GM23338 (cell line): ENCODE data around the gene TNS1. TPM values are rescaled to one million over a fixed set of nuclear protein-coding genes. Genes with fewer than 3 reads are reported as not detected.

Experiments used
- ATAC-seq: fragments of 200-7000 bp; cut with Tn5 transposase; 3 replicates; pipeline ENCODE4 v1.9.1; 2020
- DNase-seq: peaks from one replicate; pipeline ENCODE4 v3.0.0-alpha.2; 2015; ENCODE audit warnings: low spot score
- H2AFZ ChIP-seq: fragments of 200-600 bp; sonication (generic); 2 replicates; pipeline ENCODE4 v1.8.0; 2016; ENCODE audit warnings: antibody characterized with exemption, mild to moderate bottlenecking, moderate library complexity
- H3F3A ChIP-seq: fragments of 200-600 bp; sonication (generic); replicated peaks from 2 replicates; pipeline ENCODE4 v1.8.0; 2017; ENCODE audit warnings: antibody characterized with exemption, mixed run types, low read depth
- H3K27ac ChIP-seq: fragments of 200-600 bp; sonication (generic); 2 replicates; pipeline ENCODE4 v1.6.1; 2016; ENCODE audit warnings: low read depth
- H3K27me3 ChIP-seq: fragments of 200-600 bp; sonication (generic); 2 replicates; pipeline ENCODE4 v1.8.0; 2016; ENCODE audit warnings: mild to moderate bottlenecking, mixed run types, moderate library complexity; ENCODE audit not compliant: insufficient read depth
- H3K36me3 ChIP-seq: fragments of 200-600 bp; sonication (generic); 2 replicates; pipeline ENCODE4 v1.8.0; 2016; ENCODE audit warnings: mild to moderate bottlenecking; ENCODE audit not compliant: insufficient read depth
- H3K4me1 ChIP-seq: fragments of 200-600 bp; sonication (generic); 2 replicates; pipeline ENCODE4 v1.8.0; 2016; ENCODE audit warnings: mild to moderate bottlenecking, moderate library complexity; ENCODE audit not compliant: insufficient read depth
- H3K4me2 ChIP-seq: fragments of 200-600 bp; sonication (generic); 2 replicates; pipeline ENCODE4 v1.7.1; 2017; ENCODE audit warnings: mixed run types
- H3K4me3 ChIP-seq: fragments of 200-600 bp; sonication (generic); 2 replicates; pipeline ENCODE4 v1.6.1; 2016; ENCODE audit warnings: mixed run types
- H3K79me2 ChIP-seq: fragments of 200-600 bp; sonication (generic); replicated peaks from 2 replicates; pipeline ENCODE4 v1.8.0; 2017; ENCODE audit warnings: mild to moderate bottlenecking; ENCODE audit not compliant: insufficient read depth
- H3K9me2 ChIP-seq: fragments of 200-600 bp; sonication (generic); 2 replicates; pipeline ENCODE4 v1.8.0; 2017; ENCODE audit not compliant: insufficient read depth
- H4K20me1 ChIP-seq: fragments of 200-600 bp; sonication (generic); replicated peaks from 2 replicates; pipeline ENCODE4 v1.8.0; 2017; ENCODE audit warnings: mild to moderate bottlenecking; ENCODE audit not compliant: insufficient read depth
- H3K27ac Mint-ChIP-seq: 2 replicates; pipeline ENCODE4 v1.8.0; 2020; ENCODE audit warnings: inconsistent platforms, mild to moderate bottlenecking, moderate library complexity, mixed read lengths
- H3K27me3 Mint-ChIP-seq: 3 replicates; pipeline ENCODE4 v1.8.0; 2022; ENCODE audit warnings: low read depth, mild to moderate bottlenecking, moderate library complexity, mixed read lengths, inconsistent platforms; ENCODE audit not compliant: insufficient read depth, poor library complexity
- H3K36me3 Mint-ChIP-seq: 3 replicates; pipeline ENCODE4 v1.8.0; 2021; ENCODE audit warnings: low read depth, mild to moderate bottlenecking, inconsistent platforms, moderate library complexity, mixed read lengths
- H3K4me1 Mint-ChIP-seq: 3 replicates; pipeline ENCODE4 v1.8.0; 2020; ENCODE audit warnings: mild to moderate bottlenecking, inconsistent platforms, mixed read lengths
- H3K4me3 Mint-ChIP-seq: 3 replicates; pipeline ENCODE4 v1.8.0; 2021; ENCODE audit warnings: moderate library complexity, mild to moderate bottlenecking, inconsistent platforms, mixed read lengths
- H3K9me3 Mint-ChIP-seq: 3 replicates; pipeline ENCODE4 v1.8.0; 2020; ENCODE audit warnings: moderate library complexity, mild to moderate bottlenecking, inconsistent platforms, mixed read lengths
- EZH2 ChIP-seq: fragments of 200-600 bp; sonication (generic); IDR thresholded peaks from one replicate; pipeline ENCODE4 v1.8.0; 2017; ENCODE audit warnings: antibody characterized with exemption, mild to moderate bottlenecking, low read depth; ENCODE audit not compliant: unreplicated experiment
- NANOG ChIP-seq: IDR thresholded peaks from 2 replicates; pipeline ENCODE4 v1.6.1; 2016; ENCODE audit warnings: antibody characterized with exemption, borderline replicate concordance
- STAT1 ChIP-seq: IDR thresholded peaks from one replicate; pipeline ENCODE4 v1.6.1; 2016; ENCODE audit warnings: antibody characterized with exemption; ENCODE audit not compliant: unreplicated experiment
- ZNF114 ChIP-seq: fragments of 250-450 bp; sonication (Bioruptor Pico); IDR thresholded peaks from 2 replicates; pipeline ENCODE4 v1.5.0; 2020; ENCODE audit warnings: mild to moderate bottlenecking, moderate library complexity
- polyA plus RNA-seq: library from polyadenylated mRNA; unstranded; fragments of >200 nt; fragmentation: Nextera tagmentation; extraction: Ambion mirVana; gene quantifications from 2 replicates; pipeline ENCODE4 v1.2.1, GENCODE V29; 2016
- total RNA-seq: library from RNA; depleted of rRNA; stranded (reverse); fragments of >200 nt; shearing (Covaris generic); gene quantifications from 2 replicates; pipeline ENCODE4 v1.2.3, GENCODE V29; 2014
- TF ChIP-seq, protein P1 (sequence below): fragments of 250-450 bp; sonication (Bioruptor Pico); IDR thresholded peaks from 2 replicates; pipeline ENCODE4 v1.5.0; 2020; ENCODE audit warnings: mild to moderate bottlenecking, moderate library complexity
- TF ChIP-seq, protein P2 (sequence below): IDR thresholded peaks from one replicate; pipeline ENCODE4 v1.6.1; 2018; ENCODE audit warnings: antibody characterized with exemption; ENCODE audit not compliant: unreplicated experiment

The TNS1 gene
- total and polyA plus RNA-seq, 2 experiments from 2014 or later = 2.0 to 7.4 TPM

DNA sequence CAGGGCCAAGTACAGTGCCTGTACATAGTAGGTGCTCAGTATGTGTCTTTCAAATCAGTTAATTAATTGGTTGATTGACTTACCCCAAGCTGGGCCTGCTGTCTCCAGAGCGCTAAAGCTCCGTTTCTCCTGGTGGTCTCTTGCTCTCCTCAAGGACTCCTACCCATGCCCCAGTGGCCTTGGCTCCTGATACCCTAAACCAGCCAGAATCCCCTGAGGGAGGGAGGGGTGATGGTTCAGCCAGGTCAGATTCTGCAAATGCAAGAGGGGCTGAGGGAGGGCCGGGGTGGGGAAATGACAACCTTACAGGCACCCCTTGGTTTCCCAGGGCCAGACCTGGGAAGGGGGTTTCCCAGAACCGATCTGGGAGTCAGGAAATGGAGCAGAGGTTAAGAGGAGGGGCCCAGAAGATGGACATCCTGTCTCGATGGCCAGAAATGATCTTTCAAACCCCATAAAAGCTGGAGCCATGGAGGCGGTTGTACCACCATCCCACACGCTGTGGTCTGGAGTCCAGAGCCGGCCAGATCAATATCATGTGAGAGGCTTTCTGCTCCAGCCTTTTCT lies 209.1 kb downstream of the TNS1 start:
- no peaks in the 10 kb centered on the region for H3K27me3 ChIP-seq
- no peak for DNase-seq
- H3K4me1 Mint-ChIP-seq = peaks cover 12% of the 10 kb centered on the region

DNA sequence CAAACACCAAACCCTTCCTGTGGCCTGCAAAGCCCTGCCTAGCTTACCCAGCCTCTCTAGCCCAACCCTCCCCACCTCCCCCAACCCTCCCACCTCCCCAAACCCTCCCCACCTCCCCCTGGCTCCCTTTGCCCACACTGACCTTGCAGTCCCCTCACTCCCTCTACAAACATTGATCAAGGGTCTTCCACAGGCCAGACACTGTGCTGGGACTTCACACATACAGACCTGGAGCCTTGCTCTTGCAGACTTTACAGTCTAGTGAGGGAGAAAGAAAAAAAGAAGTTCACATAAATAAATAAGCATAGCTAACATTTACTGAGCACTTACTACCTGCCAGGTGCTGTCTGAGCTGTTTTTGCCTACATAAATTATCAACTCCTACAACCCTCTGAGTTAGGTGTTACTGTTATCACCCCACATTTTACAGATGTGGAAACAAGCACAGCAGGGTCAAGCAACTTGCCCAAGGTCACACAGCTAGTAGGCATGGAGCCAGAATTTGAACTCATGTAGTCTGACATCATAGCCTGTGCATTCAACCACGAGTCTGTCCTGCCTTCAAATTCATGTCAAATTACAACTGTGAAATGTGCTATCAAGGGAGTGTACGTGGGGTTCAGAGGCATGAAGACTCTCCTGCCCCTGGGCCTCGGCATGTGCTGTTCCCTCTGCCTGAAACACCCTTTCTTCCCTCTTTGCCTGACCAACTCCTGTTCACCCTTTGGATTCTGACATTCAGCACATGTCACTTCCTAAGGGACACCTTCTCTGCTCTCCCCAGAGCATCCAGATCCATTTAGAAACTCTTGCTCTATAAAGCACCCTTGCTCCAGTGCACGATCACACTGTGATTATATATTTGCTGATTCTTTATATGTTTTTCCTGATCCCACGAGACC lies 209.9 kb downstream of the TNS1 start:
- H3K4me2 ChIP-seq = no peak overlapping the region
- Mint-ChIP-seq H3K4me3 (no peak overlapping the region), H3K27me3 (peaks cover 18% of the 10 kb centered on the region), H3K4me1 (peaks cover 12% of the 10 kb centered on the region), H3K9me3 (peaks cover 9% of the 10 kb centered on the region), H3K36me3 (peaks cover 3% of the 10 kb centered on the region; the same call in 2 of the 3 replicates), H3K27ac (no peak overlapping the region)
- H3K27ac ChIP-seq = no peak overlapping the region
- H3K36me3 ChIP-seq = no peaks in the 10 kb centered on the region
- TF ChIP-seq, protein P1, sequence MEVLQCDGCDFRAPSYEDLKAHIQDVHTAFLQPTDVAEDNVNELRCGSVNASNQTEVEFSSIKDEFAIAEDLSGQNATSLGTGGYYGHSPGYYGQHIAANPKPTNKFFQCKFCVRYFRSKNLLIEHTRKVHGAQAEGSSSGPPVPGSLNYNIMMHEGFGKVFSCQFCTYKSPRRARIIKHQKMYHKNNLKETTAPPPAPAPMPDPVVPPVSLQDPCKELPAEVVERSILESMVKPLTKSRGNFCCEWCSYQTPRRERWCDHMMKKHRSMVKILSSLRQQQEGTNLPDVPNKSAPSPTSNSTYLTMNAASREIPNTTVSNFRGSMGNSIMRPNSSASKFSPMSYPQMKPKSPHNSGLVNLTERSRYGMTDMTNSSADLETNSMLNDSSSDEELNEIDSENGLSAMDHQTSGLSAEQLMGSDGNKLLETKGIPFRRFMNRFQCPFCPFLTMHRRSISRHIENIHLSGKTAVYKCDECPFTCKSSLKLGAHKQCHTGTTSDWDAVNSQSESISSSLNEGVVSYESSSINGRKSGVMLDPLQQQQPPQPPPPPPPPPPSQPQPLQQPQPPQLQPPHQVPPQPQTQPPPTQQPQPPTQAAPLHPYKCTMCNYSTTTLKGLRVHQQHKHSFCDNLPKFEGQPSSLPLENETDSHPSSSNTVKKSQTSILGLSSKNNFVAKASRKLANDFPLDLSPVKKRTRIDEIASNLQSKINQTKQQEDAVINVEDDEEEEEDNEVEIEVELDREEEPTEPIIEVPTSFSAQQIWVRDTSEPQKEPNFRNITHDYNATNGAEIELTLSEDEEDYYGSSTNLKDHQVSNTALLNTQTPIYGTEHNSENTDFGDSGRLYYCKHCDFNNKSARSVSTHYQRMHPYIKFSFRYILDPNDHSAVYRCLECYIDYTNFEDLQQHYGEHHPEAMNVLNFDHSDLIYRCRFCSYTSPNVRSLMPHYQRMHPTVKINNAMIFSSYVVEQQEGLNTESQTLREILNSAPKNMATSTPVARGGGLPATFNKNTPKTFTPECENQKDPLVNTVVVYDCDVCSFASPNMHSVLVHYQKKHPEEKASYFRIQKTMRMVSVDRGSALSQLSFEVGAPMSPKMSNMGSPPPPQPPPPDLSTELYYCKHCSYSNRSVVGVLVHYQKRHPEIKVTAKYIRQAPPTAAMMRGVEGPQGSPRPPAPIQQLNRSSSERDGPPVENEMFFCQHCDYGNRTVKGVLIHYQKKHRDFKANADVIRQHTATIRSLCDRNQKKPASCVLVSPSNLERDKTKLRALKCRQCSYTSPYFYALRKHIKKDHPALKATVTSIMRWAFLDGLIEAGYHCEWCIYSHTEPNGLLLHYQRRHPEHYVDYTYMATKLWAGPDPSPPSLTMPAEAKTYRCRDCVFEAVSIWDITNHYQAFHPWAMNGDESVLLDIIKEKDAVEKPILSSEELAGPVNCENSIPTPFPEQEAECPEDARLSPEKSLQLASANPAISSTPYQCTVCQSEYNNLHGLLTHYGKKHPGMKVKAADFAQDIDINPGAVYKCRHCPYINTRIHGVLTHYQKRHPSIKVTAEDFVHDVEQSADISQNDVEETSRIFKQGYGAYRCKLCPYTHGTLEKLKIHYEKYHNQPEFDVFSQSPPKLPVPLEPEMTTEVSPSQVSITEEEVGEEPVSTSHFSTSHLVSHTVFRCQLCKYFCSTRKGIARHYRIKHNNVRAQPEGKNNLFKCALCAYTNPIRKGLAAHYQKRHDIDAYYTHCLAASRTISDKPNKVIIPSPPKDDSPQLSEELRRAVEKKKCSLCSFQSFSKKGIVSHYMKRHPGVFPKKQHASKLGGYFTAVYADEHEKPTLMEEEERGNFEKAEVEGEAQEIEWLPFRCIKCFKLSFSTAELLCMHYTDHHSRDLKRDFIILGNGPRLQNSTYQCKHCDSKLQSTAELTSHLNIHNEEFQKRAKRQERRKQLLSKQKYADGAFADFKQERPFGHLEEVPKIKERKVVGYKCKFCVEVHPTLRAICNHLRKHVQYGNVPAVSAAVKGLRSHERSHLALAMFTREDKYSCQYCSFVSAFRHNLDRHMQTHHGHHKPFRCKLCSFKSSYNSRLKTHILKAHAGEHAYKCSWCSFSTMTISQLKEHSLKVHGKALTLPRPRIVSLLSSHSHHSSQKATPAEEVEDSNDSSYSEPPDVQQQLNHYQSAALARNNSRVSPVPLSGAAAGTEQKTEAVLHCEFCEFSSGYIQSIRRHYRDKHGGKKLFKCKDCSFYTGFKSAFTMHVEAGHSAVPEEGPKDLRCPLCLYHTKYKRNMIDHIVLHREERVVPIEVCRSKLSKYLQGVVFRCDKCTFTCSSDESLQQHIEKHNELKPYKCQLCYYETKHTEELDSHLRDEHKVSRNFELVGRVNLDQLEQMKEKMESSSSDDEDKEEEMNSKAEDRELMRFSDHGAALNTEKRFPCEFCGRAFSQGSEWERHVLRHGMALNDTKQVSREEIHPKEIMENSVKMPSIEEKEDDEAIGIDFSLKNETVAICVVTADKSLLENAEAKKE (CRISPR knock-in tag) = no peak
- no peak for TF ChIP-seq NANOG
- TF ChIP-seq EZH2 = no peak
- no peaks in the 10 kb centered on the region for H3K79me2 ChIP-seq
- H4K20me1 ChIP-seq = no peaks in the 10 kb centered on the region
- no peak overlapping the region for H3K4me3 ChIP-seq
- H3K27me3 ChIP-seq = no peaks in the 10 kb centered on the region
- DNase-seq (no peak), ATAC-seq (no peak)
- no peaks in the 10 kb centered on the region for H3F3A ChIP-seq
- no peak overlapping the region for H2AFZ ChIP-seq
- H3K9me2 ChIP-seq = no peaks in the 10 kb centered on the region
- no peaks in the 10 kb centered on the region for H3K4me1 ChIP-seq

More for the DNA sequence above, 209.1 kb downstream of the TNS1 start:
- Mint-ChIP-seq H3K27me3 (peaks cover 14% of the 10 kb centered on the region), H3K27ac (no peak overlapping the region), H3K9me3 (peaks cover 2% of the 10 kb centered on the region; the same call in 1 of the 3 replicates), H3K4me3 (no peak overlapping the region), H3K36me3 (no peaks in the 10 kb centered on the region; the same call in 1 of the 3 replicates)
- Histone ChIP-seq H3K27ac (no peak overlapping the region), H3K4me3 (no peak overlapping the region), H2AFZ (no peak overlapping the region), H3K36me3 (no peaks in the 10 kb centered on the region), H4K20me1 (no peaks in the 10 kb centered on the region), H3K4me2 (no peak overlapping the region), H3K79me2 (no peaks in the 10 kb centered on the region), H3K4me1 (no peaks in the 10 kb centered on the region), H3K9me2 (no peaks in the 10 kb centered on the region), H3F3A (no peaks in the 10 kb centered on the region)
- ATAC-seq = no peak
- TF ChIP-seq, protein P2, sequence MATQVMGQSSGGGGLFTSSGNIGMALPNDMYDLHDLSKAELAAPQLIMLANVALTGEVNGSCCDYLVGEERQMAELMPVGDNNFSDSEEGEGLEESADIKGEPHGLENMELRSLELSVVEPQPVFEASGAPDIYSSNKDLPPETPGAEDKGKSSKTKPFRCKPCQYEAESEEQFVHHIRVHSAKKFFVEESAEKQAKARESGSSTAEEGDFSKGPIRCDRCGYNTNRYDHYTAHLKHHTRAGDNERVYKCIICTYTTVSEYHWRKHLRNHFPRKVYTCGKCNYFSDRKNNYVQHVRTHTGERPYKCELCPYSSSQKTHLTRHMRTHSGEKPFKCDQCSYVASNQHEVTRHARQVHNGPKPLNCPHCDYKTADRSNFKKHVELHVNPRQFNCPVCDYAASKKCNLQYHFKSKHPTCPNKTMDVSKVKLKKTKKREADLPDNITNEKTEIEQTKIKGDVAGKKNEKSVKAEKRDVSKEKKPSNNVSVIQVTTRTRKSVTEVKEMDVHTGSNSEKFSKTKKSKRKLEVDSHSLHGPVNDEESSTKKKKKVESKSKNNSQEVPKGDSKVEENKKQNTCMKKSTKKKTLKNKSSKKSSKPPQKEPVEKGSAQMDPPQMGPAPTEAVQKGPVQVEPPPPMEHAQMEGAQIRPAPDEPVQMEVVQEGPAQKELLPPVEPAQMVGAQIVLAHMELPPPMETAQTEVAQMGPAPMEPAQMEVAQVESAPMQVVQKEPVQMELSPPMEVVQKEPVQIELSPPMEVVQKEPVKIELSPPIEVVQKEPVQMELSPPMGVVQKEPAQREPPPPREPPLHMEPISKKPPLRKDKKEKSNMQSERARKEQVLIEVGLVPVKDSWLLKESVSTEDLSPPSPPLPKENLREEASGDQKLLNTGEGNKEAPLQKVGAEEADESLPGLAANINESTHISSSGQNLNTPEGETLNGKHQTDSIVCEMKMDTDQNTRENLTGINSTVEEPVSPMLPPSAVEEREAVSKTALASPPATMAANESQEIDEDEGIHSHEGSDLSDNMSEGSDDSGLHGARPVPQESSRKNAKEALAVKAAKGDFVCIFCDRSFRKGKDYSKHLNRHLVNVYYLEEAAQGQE = no peak
- TF ChIP-seq STAT1 (no peak), ZNF114 (CRISPR knock-in tag) (no peak), EZH2 (no peak)
